CD14-positive monocyte (primary cell): ENCODE data around the gene GAPT. TPM values are rescaled to one million over a fixed set of nuclear protein-coding genes. Genes with fewer than 3 reads are reported as not detected.

Experiments
- DNase-seq, 3 donors: peaks; one replicate each; pipeline ENCODE4 v3.0.0-alpha.2; 2011 to 2022
- H2AFZ ChIP-seq: 2 replicates; pipeline ENCODE4 v1.6.0; 2012; ENCODE audit warnings: mild to moderate bottlenecking, low read depth, low read length, inconsistent platforms; ENCODE audit not compliant: insufficient read depth, poor library complexity, severe bottlenecking
- H3K27ac ChIP-seq, 2 donors: 1 replicate in 1 of 2; 2 replicates in 1 of 2; pipeline ENCODE4 v1.5.1; 2012 to 2013; ENCODE audit warnings: low read length in 2 of 2, control low read depth in 1 of 2, inconsistent platforms in 1 of 2, low read depth in 1 of 2, mild to moderate bottlenecking in 1 of 2
- H3K27me3 ChIP-seq, 2 donors: one replicate each; pipeline versions ENCODE4 v1.6.0 to v1.6.1; 2011 to 2013; ENCODE audit warnings: low read length in 2 of 2; ENCODE audit not compliant: control insufficient read depth in 2 of 2, insufficient read depth in 2 of 2
- H3K36me3 ChIP-seq, 2 donors: replicated peaks in 1 of 2; 1 replicate in 1 of 2; 2 replicates in 1 of 2; pipeline versions ENCODE4 v1.5.1 to v1.6.1; 2012 to 2013; ENCODE audit warnings: low read length in 2 of 2, control low read depth in 1 of 2, inconsistent platforms in 1 of 2, mild to moderate bottlenecking in 1 of 2; ENCODE audit not compliant: insufficient read depth in 2 of 2, control insufficient read depth in 1 of 2
- H3K4me1 ChIP-seq, 2 donors: 1 replicate in 1 of 2; 2 replicates in 1 of 2; pipeline versions ENCODE4 v1.5.1 to v1.6.1; 2012 to 2013; ENCODE audit warnings: low read length in 2 of 2, control low read depth in 1 of 2, inconsistent platforms in 1 of 2, mild to moderate bottlenecking in 1 of 2, moderate library complexity in 1 of 2; ENCODE audit not compliant: insufficient read depth in 2 of 2, control insufficient read depth in 1 of 2
- H3K4me2 ChIP-seq: replicated peaks from 2 replicates; pipeline ENCODE3; 2012; ENCODE audit warnings: low read length, moderate library complexity, mild to moderate bottlenecking; ENCODE audit not compliant: poor library complexity, severe bottlenecking; ENCODE audit errors: extremely low read depth
- H3K4me3 ChIP-seq, 3 experiments: fragments of 200-600 bp in 1 of 3; sonication (generic) in 1 of 3; replicated peaks in 1 of 3; 1 replicate in 2 of 3; 2 replicates in 1 of 3; pipeline ENCODE4 v1.5.1; 2011 to 2013; ENCODE audit warnings: low read length in 3 of 3, mild to moderate bottlenecking in 3 of 3, control low read depth in 2 of 3, low read depth in 2 of 3, inconsistent platforms in 1 of 3, moderate library complexity in 1 of 3
- H3K79me2 ChIP-seq: 2 replicates; pipeline ENCODE4 v1.6.0; 2012; ENCODE audit warnings: mild to moderate bottlenecking, control low read depth, inconsistent platforms, low read length, moderate library complexity; ENCODE audit not compliant: insufficient read depth
- H3K9ac ChIP-seq: 2 replicates; pipeline ENCODE4 v1.6.0; 2017; ENCODE audit warnings: low read length, mild to moderate bottlenecking; ENCODE audit not compliant: insufficient read depth, poor library complexity, severe bottlenecking
- H3K9me3 ChIP-seq, 2 donors: replicated peaks in 1 of 2; 1 replicate in 1 of 2; 2 replicates in 1 of 2; pipeline versions ENCODE4 v1.5.1 to v1.6.1; 2012 to 2013; ENCODE audit warnings: low read length in 2 of 2, control low read depth in 1 of 2; ENCODE audit not compliant: control insufficient read depth in 1 of 2, insufficient read depth in 1 of 2
- H4K20me1 ChIP-seq: 2 replicates; pipeline ENCODE4 v1.6.0; 2012; ENCODE audit warnings: mild to moderate bottlenecking, low read length, control low read depth, moderate library complexity; ENCODE audit not compliant: insufficient read depth
- H3K27ac Mint-ChIP-seq, 7 donors: one replicate each; pipeline ENCODE4 v1.8.0; 2020; ENCODE audit warnings: mild to moderate bottlenecking in 7 of 7, mixed read lengths in 7 of 7, moderate library complexity in 6 of 7, inconsistent platforms in 2 of 7
- H3K27me3 Mint-ChIP-seq, 3 donors: one replicate each; pipeline ENCODE4 v1.8.0; 2021 to 2022; ENCODE audit warnings: low read depth in 3 of 3, mild to moderate bottlenecking in 3 of 3, mixed read lengths in 3 of 3, moderate library complexity in 3 of 3, inconsistent platforms in 1 of 3
- H3K36me3 Mint-ChIP-seq, 2 donors: one replicate each; pipeline ENCODE4 v1.8.0; 2020; ENCODE audit warnings: mixed read lengths in 2 of 2, inconsistent platforms in 1 of 2, mild to moderate bottlenecking in 1 of 2
- H3K4me1 Mint-ChIP-seq: one replicate; pipeline ENCODE4 v1.8.0; 2020; ENCODE audit warnings: mild to moderate bottlenecking, mixed read lengths
- H3K4me3 Mint-ChIP-seq, 2 donors: one replicate each; pipeline ENCODE4 v1.8.0; 2020; ENCODE audit warnings: mild to moderate bottlenecking in 2 of 2, mixed read lengths in 2 of 2, moderate library complexity in 1 of 2
- H3K9me3 Mint-ChIP-seq, 7 donors: one replicate each; pipeline ENCODE4 v1.8.0; 2020 to 2022; ENCODE audit warnings: mixed read lengths in 7 of 7, mild to moderate bottlenecking in 6 of 7, moderate library complexity in 6 of 7, inconsistent platforms in 2 of 7
- WGBS: methylation state at CpG from one replicate; pipeline ENCODE4 v1.1.5; 2013; ENCODE audit warnings: missing lambda C conversion rate; ENCODE audit not compliant: insufficient coverage; 5-methylcytosine and 5-hydroxymethylcytosine counted together
- intact Hi-C, 2 donors: fragments of 100-400 bp; cut with micrococcal nuclease; formaldehyde crosslinking; loops; one replicate each; pipeline versions ENCODE4 v1.15.0 to v1.15.1; 2023
- polyA plus RNA-seq, 3 donors: library from polyadenylated mRNA; depleted of rRNA in 1 of 3; unstranded in 2 of 3; stranded (reverse) in 1 of 3; fragments of 300-500 nt in 2 of 3; fragments of >200 nt in 1 of 3; fragmentation: Illumina TruSeq in 2 of 3; gene quantifications; 1 replicate in 2 of 3; 2 replicates in 1 of 3; pipeline ENCODE4 v1.2.3, GENCODE V29; 2012 to 2021
- TF ChIP-seq, protein P1 (sequence below): fragments of 200-600 bp; IDR thresholded peaks from one replicate; pipeline ENCODE4 v1.8.0; 2022; ENCODE audit warnings: antibody characterized with exemption, mild to moderate bottlenecking

GAPT gene
- polyA plus RNA-seq, 3 donors: 46.7 to 173 (median 103) TPM

DNA sequence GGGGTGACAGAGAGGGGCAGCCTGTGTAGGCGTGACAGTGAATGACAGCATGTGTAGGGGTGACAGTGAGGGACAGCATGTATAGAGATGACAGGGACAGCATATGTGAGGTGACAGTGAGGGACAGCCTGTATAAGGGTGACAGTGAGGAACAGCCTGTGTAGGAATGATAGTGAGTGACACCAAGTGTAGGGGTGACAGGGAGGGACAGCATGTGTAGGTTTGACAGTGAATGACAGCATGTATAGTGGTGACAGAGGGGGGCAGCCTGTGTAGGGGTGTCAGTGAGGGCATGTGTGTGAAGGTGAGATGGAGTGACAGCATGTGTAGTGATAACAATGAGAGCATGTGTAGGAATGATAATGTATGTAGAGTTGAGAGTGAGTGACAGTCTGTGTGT, 8.7 kb upstream of the GAPT start:
- H3K4me3 ChIP-seq: no peak overlapping the region
- H2AFZ ChIP-seq: no peak overlapping the region
- no peak overlapping the region for H3K4me2 ChIP-seq
- 100% methylated on average over 1 of the region's 1 CpG for WGBS
- DNase-seq: no peak
- no peaks in the 10 kb centered on the region for H3K36me3 ChIP-seq
- Mint-ChIP-seq H3K27ac (no peak overlapping the region), H3K4me1 (peaks cover 10% of the 10 kb centered on the region), H3K36me3 (no peaks in the 10 kb centered on the region), H3K27me3 (no peaks in the 10 kb centered on the region), H3K4me3 (no peak overlapping the region), H3K9me3 (peaks cover 0 to 1% (median 0%) of the 10 kb centered on the region in 7 donors)
- no peaks in the 10 kb centered on the region for H3K9me3 ChIP-seq
- H4K20me1 ChIP-seq: no peaks in the 10 kb centered on the region
- no peak overlapping the region for H3K27ac ChIP-seq
- no peaks in the 10 kb centered on the region for H3K27me3 ChIP-seq
- intact Hi-C loops: loop anchor here (10.0 kb wide), 1 partner anchor 102 kb away; the partner anchor contains the start of gene RAB3C (in 2 of the 2)
- H3K4me1 ChIP-seq: peaks cover 41 to 56% of the 10 kb centered on the region in 2 donors
- no peak overlapping the region for H3K9ac ChIP-seq
- H3K79me2 ChIP-seq: no peaks in the 10 kb centered on the region
- TF ChIP-seq, protein P1, sequence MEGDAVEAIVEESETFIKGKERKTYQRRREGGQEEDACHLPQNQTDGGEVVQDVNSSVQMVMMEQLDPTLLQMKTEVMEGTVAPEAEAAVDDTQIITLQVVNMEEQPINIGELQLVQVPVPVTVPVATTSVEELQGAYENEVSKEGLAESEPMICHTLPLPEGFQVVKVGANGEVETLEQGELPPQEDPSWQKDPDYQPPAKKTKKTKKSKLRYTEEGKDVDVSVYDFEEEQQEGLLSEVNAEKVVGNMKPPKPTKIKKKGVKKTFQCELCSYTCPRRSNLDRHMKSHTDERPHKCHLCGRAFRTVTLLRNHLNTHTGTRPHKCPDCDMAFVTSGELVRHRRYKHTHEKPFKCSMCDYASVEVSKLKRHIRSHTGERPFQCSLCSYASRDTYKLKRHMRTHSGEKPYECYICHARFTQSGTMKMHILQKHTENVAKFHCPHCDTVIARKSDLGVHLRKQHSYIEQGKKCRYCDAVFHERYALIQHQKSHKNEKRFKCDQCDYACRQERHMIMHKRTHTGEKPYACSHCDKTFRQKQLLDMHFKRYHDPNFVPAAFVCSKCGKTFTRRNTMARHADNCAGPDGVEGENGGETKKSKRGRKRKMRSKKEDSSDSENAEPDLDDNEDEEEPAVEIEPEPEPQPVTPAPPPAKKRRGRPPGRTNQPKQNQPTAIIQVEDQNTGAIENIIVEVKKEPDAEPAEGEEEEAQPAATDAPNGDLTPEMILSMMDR: no peak

DNA sequence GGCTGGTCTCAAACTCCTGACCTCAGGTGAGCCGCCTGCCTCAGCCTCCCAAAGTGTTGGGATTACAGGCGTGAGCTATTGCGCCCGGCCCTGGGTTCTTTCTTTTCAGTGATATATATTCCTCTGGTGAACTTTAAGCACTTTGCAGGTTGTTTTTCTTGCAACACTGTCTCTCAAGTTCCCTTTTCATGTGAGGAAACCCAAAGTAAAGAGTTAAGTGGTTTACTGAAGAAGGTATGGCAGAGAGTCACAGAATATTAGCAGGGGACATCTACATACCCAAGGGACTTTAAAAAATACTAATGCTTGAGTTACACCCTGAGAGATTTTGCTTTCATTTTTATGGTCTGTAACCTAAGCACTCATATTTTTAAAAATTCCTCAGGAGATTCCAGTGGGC, 6.7 kb upstream of the GAPT start:
- Mint-ChIP-seq H3K27me3 (no peaks in the 10 kb centered on the region), H3K27ac (peak overlapping the region; percentile 72 to 90 (median 86)), H3K4me3 (no peak overlapping the region), H3K9me3 (peaks cover 0 to 2% (median 0%) of the 10 kb centered on the region in 7 donors), H3K4me1 (peaks cover 7% of the 10 kb centered on the region), H3K36me3 (no peaks in the 10 kb centered on the region)
- Histone ChIP-seq H3K4me1 (peaks cover 35 to 60% of the 10 kb centered on the region in 2 donors), H3K4me3 (peak overlapping the region in 1 of 3 experiments; percentile 32), H3K9me3 (no peaks in the 10 kb centered on the region), H3K9ac (no peak overlapping the region), H2AFZ (peak overlapping the region; percentile 23), H3K27ac (peak overlapping the region; percentile 53 to 73), H4K20me1 (no peaks in the 10 kb centered on the region), H3K4me2 (peak overlapping the region; percentile 56), H3K79me2 (no peaks in the 10 kb centered on the region), H3K36me3 (no peaks in the 10 kb centered on the region), H3K27me3 (no peaks in the 10 kb centered on the region)
- DNase-seq: peak in 2 of 3 donors; percentile 37 to 52
- WGBS: 43% methylated on average over 2 of the region's 4 CpGs
- intact Hi-C loops: loop anchor here (10.0 kb wide), 1 partner anchor 100 kb away; the partner anchor contains the start of gene RAB3C (in 2 of the 2)
- TF ChIP-seq, protein P1: no peak
